NCI-H748 (cell line): ENCODE measurements around the gene PHLPP1.

Experiments
- DNase-seq: peaks from one replicate; lab custom pipeline; 2025; ENCODE audit not compliant: unreplicated experiment; lab: John Stamatoyannopoulos, UW

PHLPP1 gene

GRCh38 chr18:62975785-62976184 is 260.4 kb downstream of the PHLPP1 start:
- no peak for DNase-seq

GRCh38 chr18:62976227-62976626 is 260.9 kb downstream of the PHLPP1 start:
- peak; percentile 92 for DNase-seq

- DNase-seq: no peak
Observed at GRCh38 chr18:62977512-62977911, 262.2 kb downstream of the PHLPP1 start.

- DNase-seq: no peak
Observed at GRCh38 chr18:62978251-62979049, 263.1 kb downstream of the PHLPP1 start.

GRCh38 chr18:62979176-62979575 is 263.8 kb downstream of the PHLPP1 start:
- DNase-seq: peak; percentile 95

GRCh38 chr18:62979900-62980299 is 264.6 kb downstream of the PHLPP1 start:
- DNase-seq: peak; percentile 52

- DNase-seq: no peak
Observed at GRCh38 chr18:62981566-62981965, 266.2 kb downstream of the PHLPP1 start.

- DNase-seq: peak; percentile 77
Observed at GRCh38 chr18:62982600-62983251, 267.4 kb downstream of the PHLPP1 start.

GRCh38 chr18:62984656-62985315 is 269.4 kb downstream of the PHLPP1 start:
- no peak for DNase-seq

GRCh38 chr18:62986490-62986889 is 271.1 kb downstream of the PHLPP1 start:
- DNase-seq: no peak

GRCh38 chr18:62987055-62987830 is 271.9 kb downstream of the PHLPP1 start:
- peak; percentile 51 for DNase-seq

- no peak for DNase-seq
Observed at GRCh38 chr18:62987859-62988258, 272.5 kb downstream of the PHLPP1 start.

- DNase-seq: no peak
Observed at GRCh38 chr18:62988471-62988870, 273.1 kb downstream of the PHLPP1 start.

GRCh38 chr18:62989195-62989594 is 273.9 kb downstream of the PHLPP1 start:
- no peak for DNase-seq

- DNase-seq: no peak
Observed at GRCh38 chr18:62990653-62991052, 275.3 kb downstream of the PHLPP1 start.

- DNase-seq: no peak
Observed at GRCh38 chr18:62991389-62991788, 276.0 kb downstream of the PHLPP1 start.

- DNase-seq: no peak
Observed at GRCh38 chr18:62991959-62992358, 276.6 kb downstream of the PHLPP1 start.

GRCh38 chr18:62992877-62993365 is 277.6 kb downstream of the PHLPP1 start:
- no peak for DNase-seq

GRCh38 chr18:62996566-62996965 is 281.2 kb downstream of the PHLPP1 start:
- DNase-seq: no peak

- no peak for DNase-seq
Observed at GRCh38 chr18:62997076-62997475, 281.7 kb downstream of the PHLPP1 start.

- DNase-seq: no peak
Observed at GRCh38 chr18:62998443-62998842, 283.1 kb downstream of the PHLPP1 start.
